Measurements from ENCODE around the gene TRPC4AP. TPM values are rescaled to one million over a fixed set of nuclear protein-coding genes. Genes with fewer than 3 reads are reported as not detected.
A peak's percentile ranks its signal among the peaks of the same experiment; 100 is the strongest.

TRPC4AP gene
- total and polyA plus RNA-seq, 9 donors = 30.5 to 51.8 (median 40.7) TPM

GRCh38 chr20:35020108-35020928 lies 72.3 kb downstream of the TRPC4AP start:
- no peaks in the 10 kb centered on the region for H3K36me3 ChIP-seq
- H3K27ac ChIP-seq = no peak overlapping the region
- TF ChIP-seq, protein P1, sequence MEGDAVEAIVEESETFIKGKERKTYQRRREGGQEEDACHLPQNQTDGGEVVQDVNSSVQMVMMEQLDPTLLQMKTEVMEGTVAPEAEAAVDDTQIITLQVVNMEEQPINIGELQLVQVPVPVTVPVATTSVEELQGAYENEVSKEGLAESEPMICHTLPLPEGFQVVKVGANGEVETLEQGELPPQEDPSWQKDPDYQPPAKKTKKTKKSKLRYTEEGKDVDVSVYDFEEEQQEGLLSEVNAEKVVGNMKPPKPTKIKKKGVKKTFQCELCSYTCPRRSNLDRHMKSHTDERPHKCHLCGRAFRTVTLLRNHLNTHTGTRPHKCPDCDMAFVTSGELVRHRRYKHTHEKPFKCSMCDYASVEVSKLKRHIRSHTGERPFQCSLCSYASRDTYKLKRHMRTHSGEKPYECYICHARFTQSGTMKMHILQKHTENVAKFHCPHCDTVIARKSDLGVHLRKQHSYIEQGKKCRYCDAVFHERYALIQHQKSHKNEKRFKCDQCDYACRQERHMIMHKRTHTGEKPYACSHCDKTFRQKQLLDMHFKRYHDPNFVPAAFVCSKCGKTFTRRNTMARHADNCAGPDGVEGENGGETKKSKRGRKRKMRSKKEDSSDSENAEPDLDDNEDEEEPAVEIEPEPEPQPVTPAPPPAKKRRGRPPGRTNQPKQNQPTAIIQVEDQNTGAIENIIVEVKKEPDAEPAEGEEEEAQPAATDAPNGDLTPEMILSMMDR (IDR thresholded peaks at IDR 0.05) = no peak
- WGBS, 3 donors = 44 to 48% (median 47%) methylated on average over 8 of the region's 8 CpGs
- H3K27me3 ChIP-seq = no peaks in the 10 kb centered on the region
- H3K4me3 ChIP-seq = no peak overlapping the region
- intact Hi-C loops (cut with DNase I) = no loop called here
- no peak for DNase-seq
- H3K4me1 ChIP-seq (ENCODE audit: insufficient read depth) = no peaks in the 10 kb centered on the region
- no peaks in the 10 kb centered on the region for H3K9me3 ChIP-seq

DNA sequence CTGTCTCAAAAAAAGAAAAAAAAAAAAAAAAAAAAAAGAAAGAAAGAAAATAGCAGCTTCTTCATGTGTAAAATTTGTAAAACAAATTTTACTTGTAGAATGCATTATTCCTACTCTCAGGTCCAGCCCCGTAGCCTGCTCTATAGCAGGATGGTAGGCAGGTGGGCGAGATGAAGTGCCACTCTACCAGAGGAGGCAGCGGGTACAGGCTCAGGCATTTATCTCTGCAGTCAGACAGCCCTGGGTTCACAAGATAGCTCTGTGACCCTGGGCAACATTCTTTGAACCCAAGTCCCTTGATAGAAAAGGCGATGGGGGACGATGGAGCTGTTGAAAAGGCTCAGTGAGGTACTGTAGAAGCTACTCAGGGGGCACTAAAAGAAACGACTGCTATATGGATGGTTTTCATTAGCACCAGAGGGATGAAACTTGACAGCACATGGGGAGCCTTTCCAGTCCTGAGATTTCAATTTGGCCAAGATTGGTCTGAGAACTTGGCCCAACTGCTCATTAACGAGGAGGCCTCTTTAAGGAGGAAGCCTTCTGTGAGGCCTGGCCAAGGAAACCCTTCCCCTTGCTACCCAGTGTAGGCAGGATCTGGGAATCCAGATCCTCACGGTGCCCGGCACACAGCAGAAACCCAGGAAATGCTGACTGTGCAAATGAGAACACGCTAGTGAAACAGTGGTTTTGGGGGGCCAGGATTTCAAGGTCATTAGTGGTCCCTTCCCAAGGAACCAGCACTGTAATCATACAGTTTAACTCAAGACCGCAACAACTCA lies 73.8 kb downstream of the TRPC4AP start:
- Histone ChIP-seq H3K27me3 (no peaks in the 10 kb centered on the region), H3K36me3 (no peaks in the 10 kb centered on the region), H3K9me3 (no peaks in the 10 kb centered on the region), H3K27ac (no peak overlapping the region), H3K4me3 (no peak overlapping the region), H3K4me1 (ENCODE audit: insufficient read depth) (no peaks in the 10 kb centered on the region)
- 73 to 82% (median 73%) methylated on average over 11 of the region's 11 CpGs for WGBS, 3 donors
- intact Hi-C loops (cut with DNase I) = no loop called here
- DNase-seq = peak in 1 of 5 donors; percentile 11
- TF ChIP-seq EP300 (IDR thresholded peaks at IDR 0.05) (no peak), POLR2A (IDR thresholded peaks at IDR 0.05) (no peak)
- TF ChIP-seq, protein P1 (IDR thresholded peaks at IDR 0.05) = no peak

DNA sequence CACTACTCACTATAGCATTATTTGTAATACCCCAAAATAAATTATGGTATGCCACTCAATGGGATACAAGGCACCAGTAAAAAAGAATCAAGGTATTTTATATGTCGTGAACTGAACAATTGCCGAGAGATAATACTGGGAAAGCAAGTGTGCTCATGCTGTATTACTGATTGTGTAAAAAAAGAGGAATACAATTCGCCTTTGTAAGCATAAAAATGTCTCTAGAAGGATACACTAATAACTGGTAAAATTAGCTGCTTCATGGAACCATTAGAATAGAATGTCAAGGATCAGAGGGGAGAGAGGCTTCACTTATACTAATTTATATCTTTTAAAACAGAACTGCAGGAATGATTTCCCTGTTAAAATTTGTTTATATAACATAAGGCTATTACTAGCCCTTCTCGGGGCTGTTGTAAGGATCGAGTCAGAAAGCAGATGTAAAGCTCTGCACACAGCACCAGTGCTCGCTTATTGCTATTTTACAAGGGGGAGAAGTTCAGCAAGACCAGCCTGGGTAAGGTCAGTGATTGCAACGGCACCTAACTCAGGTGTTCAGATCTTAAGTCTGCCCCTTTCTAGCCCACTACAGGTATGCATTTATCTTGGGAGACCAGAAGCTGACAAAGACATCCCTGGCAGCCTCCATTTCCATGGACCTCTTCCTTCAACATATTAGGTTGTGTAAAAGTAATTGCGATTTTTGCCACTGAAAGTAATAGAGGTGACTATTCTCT lies 75.3 kb downstream of the TRPC4AP start:
- Histone ChIP-seq H3K27ac (no peak overlapping the region), H3K36me3 (no peaks in the 10 kb centered on the region), H3K4me3 (no peak overlapping the region), H3K4me1 (ENCODE audit: insufficient read depth) (no peaks in the 10 kb centered on the region), H3K27me3 (no peaks in the 10 kb centered on the region), H3K9me3 (no peaks in the 10 kb centered on the region)
- 88 to 93% (median 90%) methylated on average over 8 of the region's 8 CpGs for WGBS, 3 donors
- intact Hi-C loops (cut with DNase I) = no loop called here
- DNase-seq = no peak
- no peak for TF ChIP-seq EP300 (IDR thresholded peaks at IDR 0.05)
- no peak for TF ChIP-seq POLR2A (IDR thresholded peaks at IDR 0.05)
- TF ChIP-seq, protein P1 (IDR thresholded peaks at IDR 0.05) = no peak

DNA sequence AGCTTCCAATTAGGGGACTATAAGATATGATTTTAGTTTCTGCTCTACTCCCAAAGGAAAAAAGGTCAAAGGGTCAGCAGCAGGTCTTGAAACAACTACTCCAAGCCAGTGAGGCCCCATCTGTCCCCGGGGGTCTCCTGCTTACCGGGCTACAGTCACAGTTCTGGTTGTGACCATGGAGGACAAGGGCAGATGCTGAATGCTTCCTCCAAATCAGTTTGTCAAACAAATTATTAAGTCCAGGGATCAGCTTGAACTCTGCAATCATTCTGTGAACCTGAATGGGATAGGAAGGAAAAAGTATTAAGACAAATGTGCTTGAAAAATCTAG lies 76.8 kb downstream of the TRPC4AP start:
- Histone ChIP-seq H3K4me3 (no peak overlapping the region), H3K9me3 (no peaks in the 10 kb centered on the region), H3K27me3 (no peaks in the 10 kb centered on the region), H3K27ac (no peak overlapping the region), H3K4me1 (ENCODE audit: insufficient read depth) (no peaks in the 10 kb centered on the region), H3K36me3 (no peaks in the 10 kb centered on the region)
- no peak for DNase-seq
- intact Hi-C loops (cut with DNase I) = no loop called here
- TF ChIP-seq POLR2A (IDR thresholded peaks at IDR 0.05) (no peak), EP300 (IDR thresholded peaks at IDR 0.05) (no peak)
- TF ChIP-seq, protein P1 (IDR thresholded peaks at IDR 0.05) = no peak
- 78 to 82% (median 80%) methylated on average over 2 of the region's 2 CpGs for WGBS, 3 donors
